GM19239 (cell line): ENCODE measurements around the gene PPM1N.
A peak's percentile ranks its signal among the peaks of the same experiment; 100 is the strongest.

ENCODE experiments used
- DNase-seq: peaks from one replicate; pipeline ENCODE4 v3.0.0; 2011; ENCODE audit warnings: low spot score; ENCODE audit not compliant: insufficient read length
- FAIRE-seq: peaks from 2 replicates; lab custom pipeline; 2011; peaks lifted over from hg19 to GRCh38; lab: Jason Lieb, UNC

Gene PPM1N

GRCh38 chr19:45498411-45499195 lies at the start of gene PPM1N:
TSS of gene PPM1N (plus strand) at chr19:45498443. CDS start at chr19:45498473, 30 bp downstream.
- FAIRE-seq (no peak), DNase-seq (no peak)

GRCh38 chr19:45448887-45449299 lies 49.4 kb upstream of the PPM1N start:
- DNase-seq (no peak), FAIRE-seq (no peak)

- FAIRE-seq (no peak), DNase-seq (no peak)
These were observed 48.3 kb upstream of the PPM1N start for GRCh38 chr19:45450012-45450333.

GRCh38 chr19:45451131-45451849 lies 47.0 kb upstream of the PPM1N start:
- no peak for DNase-seq
- peak; percentile 76 for FAIRE-seq

GRCh38 chr19:45451850-45452387 lies 46.3 kb upstream of the PPM1N start:
- no peak for DNase-seq
- no peak for FAIRE-seq

- DNase-seq (no peak), FAIRE-seq (no peak)
These were observed 42.3 kb upstream of the PPM1N start for GRCh38 chr19:45455707-45456499.

- DNase-seq (no peak), FAIRE-seq (no peak)
These were observed 41.8 kb upstream of the PPM1N start for GRCh38 chr19:45456500-45456815.

GRCh38 chr19:45457776-45458175 lies 40.5 kb upstream of the PPM1N start:
- DNase-seq = no peak
- no peak for FAIRE-seq

- DNase-seq (no peak), FAIRE-seq (no peak)
These were observed 37.4 kb upstream of the PPM1N start for GRCh38 chr19:45460807-45461347.

- DNase-seq (no peak), FAIRE-seq (no peak)
These were observed 36.1 kb upstream of the PPM1N start for GRCh38 chr19:45462174-45462573.

- FAIRE-seq (no peak), DNase-seq (no peak)
These were observed 35.0 kb upstream of the PPM1N start for GRCh38 chr19:45463241-45463640.

- DNase-seq = no peak
- FAIRE-seq = no peak
These were observed 34.0 kb upstream of the PPM1N start for GRCh38 chr19:45464274-45464673.

- no peak for FAIRE-seq
- no peak for DNase-seq
These were observed 33.3 kb upstream of the PPM1N start for GRCh38 chr19:45464852-45465441.

- FAIRE-seq = no peak
- no peak for DNase-seq
These were observed 31.2 kb upstream of the PPM1N start for GRCh38 chr19:45467115-45467455.

GRCh38 chr19:45467456-45468158 lies 30.6 kb upstream of the PPM1N start, which contains the start of gene FOSB:
TSS of gene FOSB (plus strand) at chr19:45467996. CDS start at chr19:45468587, 591 bp downstream.
- peak; percentile 89 for FAIRE-seq
- no peak for DNase-seq

GRCh38 chr19:45468159-45468651 lies 30.0 kb upstream of the PPM1N start:
- no peak for DNase-seq
- no peak for FAIRE-seq

GRCh38 chr19:45468803-45469131 lies 29.5 kb upstream of the PPM1N start:
- no peak for DNase-seq
- peak; percentile 8 for FAIRE-seq

GRCh38 chr19:45469132-45469944 lies 28.9 kb upstream of the PPM1N start:
- peak; percentile 87 for DNase-seq
- FAIRE-seq = peak; percentile 100
